GM20000 (cell line): Measurements from ENCODE around the gene ATP6V1B1.

Experiments
- DNase-seq: peaks from one replicate; pipeline ENCODE4 v3.0.0; 2012; ENCODE audit warnings: low spot score
- TF ChIP-seq, protein P1 (sequence below): IDR thresholded peaks from 2 replicates; pipeline ENCODE4 v1.5.1; 2012; ENCODE audit warnings: mild to moderate bottlenecking, control low read depth; ENCODE audit errors: extremely low read depth, missing control alignments

ATP6V1B1 gene

DNA sequence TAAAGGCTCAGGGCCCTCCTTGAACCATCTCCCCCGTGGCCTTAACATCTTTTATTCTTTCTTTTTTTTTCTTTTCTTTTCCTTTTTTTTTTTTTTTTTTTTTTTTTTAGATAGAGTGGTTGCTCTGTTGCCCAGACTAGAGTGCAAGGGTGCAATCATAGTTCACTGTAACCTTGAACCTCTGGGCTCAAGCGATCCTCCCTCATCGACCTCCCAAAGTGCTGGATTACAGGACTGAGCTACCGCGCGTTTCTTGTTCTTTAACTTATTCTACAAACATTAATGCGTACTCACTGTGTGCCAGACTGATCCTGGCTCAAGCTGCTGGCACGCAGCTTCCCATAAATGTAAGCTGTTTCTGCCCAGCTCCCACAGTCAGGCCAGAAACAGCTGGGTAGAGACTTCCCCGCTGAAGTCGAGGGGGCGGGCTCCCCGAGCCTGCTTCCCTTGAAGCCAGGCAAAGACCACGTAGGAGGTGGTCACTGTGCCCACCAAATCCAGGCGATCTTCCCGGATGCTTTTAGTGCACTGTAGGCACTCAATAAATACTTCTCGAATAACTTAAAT is 29.2 kb upstream of the ATP6V1B1 start:
- DNase-seq, result no peak
- TF ChIP-seq, protein P1, sequence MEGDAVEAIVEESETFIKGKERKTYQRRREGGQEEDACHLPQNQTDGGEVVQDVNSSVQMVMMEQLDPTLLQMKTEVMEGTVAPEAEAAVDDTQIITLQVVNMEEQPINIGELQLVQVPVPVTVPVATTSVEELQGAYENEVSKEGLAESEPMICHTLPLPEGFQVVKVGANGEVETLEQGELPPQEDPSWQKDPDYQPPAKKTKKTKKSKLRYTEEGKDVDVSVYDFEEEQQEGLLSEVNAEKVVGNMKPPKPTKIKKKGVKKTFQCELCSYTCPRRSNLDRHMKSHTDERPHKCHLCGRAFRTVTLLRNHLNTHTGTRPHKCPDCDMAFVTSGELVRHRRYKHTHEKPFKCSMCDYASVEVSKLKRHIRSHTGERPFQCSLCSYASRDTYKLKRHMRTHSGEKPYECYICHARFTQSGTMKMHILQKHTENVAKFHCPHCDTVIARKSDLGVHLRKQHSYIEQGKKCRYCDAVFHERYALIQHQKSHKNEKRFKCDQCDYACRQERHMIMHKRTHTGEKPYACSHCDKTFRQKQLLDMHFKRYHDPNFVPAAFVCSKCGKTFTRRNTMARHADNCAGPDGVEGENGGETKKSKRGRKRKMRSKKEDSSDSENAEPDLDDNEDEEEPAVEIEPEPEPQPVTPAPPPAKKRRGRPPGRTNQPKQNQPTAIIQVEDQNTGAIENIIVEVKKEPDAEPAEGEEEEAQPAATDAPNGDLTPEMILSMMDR, result no peak

DNA sequence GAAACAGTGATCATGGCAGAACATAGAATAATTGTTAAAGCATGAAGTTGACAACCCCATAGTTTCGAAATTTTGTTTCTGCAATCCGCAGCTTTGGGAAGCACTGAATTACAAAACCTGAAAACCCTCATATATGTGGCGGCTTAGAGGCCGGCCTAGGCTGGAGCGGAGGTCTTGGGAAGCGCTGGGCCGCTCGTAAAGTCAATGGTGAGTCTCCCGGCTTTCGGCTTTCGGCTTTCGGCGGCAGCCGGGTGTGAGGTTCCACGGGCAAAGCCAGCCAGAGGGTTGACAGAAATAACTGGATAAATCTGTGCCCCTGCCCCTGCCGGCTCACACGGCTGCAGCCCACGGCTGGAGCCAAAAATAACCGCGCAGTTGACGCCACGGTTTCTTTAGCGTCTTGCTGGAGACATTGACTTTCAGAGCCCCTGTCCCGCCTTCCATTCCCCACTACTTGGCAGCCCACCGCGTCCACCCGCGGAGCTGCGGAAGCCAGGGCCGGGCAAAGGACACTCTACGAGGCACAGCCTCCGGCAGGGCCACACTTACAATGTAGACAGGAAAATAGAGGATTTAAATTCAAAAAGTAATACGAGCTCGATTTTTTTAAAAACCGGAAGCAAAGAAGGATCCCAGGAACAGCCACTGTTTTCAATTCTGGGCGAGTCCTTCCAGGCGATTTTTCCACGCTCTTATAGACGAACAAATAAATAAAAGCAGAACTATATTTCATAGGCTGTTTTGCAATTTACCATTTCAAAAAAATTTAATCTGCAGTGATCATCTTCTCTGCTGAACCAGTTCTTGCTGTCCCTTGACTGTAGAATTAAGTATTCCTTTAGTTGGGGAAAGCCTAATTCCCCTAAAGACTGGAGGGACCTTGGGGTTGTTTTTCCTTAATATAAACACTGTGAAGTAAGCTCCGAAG is 28.3 kb upstream of the ATP6V1B1 start:
- DNase-seq, result no peak
- TF ChIP-seq, protein P1, result no peak

DNA sequence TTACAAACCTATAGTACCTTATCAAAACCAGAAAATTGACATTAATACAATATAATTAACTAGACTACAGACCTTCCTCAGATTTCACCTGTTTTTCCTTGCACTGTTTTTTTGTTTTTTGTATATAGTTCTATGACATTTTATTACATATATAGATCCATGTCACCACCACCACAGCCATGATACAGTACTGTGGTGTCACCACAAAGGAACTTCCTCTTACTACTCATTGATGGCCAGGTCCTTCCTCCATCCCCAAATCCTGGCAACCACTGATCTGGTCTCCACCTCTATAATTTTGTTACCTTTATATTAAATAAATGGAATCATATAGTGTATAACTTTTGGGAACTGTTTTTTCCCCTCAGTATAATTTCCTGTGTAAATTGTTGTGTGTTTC is 19.4 kb upstream of the ATP6V1B1 start:
- DNase-seq, result no peak
- TF ChIP-seq, protein P1, result no peak

DNA sequence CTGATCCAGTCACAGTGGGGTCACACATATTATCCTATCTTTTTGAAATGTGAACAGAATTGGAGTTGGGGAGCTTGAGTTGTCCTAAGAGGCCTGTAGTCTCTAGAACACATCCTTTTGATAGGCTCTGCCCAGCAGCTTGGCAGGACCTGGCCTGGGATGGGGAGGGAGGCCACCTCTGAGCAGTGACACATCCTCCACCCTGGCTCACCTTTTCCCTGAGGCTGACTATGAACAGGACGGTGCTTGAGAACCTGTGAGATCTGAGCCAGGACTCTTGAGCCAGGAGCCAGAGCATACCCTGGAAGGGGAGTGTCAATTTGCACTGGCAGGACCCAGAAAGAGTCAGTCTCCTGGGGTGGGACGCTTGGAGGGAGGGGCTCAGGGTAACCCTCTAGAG is 17.7 kb upstream of the ATP6V1B1 start:
- TF ChIP-seq, protein P1, result no peak
- no peak for DNase-seq

DNA sequence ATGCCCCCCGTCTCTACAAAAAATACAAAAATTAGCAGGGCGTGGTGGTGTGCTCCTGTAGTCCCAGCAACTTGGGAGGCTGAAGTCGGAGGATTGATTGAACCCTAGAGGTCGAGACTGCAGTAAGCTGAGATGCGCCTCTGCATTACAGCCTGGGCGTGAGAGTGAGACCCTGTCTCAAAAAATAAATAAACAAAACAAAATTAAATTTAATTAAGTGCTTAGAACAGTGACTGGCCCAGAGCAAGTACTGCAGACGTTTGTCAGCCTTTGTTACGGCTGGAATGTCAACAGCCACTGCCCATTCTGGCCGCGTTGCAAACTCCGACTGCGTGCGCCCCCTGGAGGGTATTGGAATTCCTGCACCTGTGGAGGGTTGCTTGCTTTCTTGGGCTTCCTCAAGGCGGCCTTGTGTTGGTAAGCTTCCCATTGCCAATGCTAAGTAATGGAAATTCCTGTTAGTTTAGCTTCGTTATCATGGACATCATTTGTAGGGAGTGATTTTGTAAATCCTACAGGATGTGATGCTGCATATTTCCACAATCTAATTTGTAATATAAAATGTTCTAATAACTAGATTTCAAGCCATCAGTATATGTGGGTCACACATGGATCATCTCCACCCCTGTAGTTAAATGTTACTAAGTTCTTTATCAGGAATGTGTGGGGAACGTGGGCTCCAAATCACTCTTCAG is 15.9 kb upstream of the ATP6V1B1 start:
- DNase-seq, result peak; percentile 78
- TF ChIP-seq, protein P1, result peak; percentile 84

DNA sequence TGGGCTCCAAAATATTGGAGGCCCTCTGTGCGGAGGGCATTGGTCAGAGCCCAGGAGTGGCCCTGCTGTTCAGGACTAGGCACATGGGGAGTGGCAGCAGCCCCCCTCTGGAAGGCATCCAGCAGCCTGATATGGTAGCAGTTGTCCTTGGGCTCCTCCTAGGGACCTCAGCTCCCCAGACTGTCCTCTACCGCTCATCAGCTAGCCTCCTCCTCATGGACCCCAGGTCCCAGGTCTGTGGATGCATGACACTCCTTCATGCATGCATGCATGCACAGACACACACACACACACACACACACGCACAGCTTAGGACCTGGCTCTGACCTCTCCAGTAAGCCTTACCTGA is 15.4 kb upstream of the ATP6V1B1 start:
- TF ChIP-seq, protein P1, result no peak
- DNase-seq, result no peak

DNA sequence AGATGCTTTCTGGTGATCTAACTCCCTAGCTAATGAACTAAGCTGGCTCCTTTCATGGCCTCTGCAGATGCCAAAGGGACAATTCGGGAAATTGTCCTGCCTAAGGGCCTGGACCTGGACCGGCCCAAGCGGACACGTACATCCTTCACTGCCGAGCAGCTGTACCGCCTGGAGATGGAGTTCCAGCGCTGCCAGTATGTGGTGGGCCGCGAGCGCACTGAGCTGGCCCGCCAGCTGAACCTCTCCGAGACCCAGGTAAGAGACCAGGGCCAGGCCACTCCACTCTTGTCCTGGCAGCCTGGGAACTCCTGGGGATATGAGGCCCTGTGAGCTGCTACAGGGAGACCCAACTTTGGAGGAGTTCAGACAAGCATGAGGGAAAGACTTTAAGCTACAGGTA is 14.7 kb upstream of the ATP6V1B1 start:
- TF ChIP-seq, protein P1, result no peak
- no peak for DNase-seq
